GM21390 (cell line): ENCODE results near the gene IL11RA.

Source experiments
- ATAC-seq: cut with Tn5 transposase; IDR thresholded peaks from one replicate; pipeline ENCODE4 v1.9.1; 2021; ENCODE audit not compliant: unreplicated experiment

Gene IL11RA

DNA sequence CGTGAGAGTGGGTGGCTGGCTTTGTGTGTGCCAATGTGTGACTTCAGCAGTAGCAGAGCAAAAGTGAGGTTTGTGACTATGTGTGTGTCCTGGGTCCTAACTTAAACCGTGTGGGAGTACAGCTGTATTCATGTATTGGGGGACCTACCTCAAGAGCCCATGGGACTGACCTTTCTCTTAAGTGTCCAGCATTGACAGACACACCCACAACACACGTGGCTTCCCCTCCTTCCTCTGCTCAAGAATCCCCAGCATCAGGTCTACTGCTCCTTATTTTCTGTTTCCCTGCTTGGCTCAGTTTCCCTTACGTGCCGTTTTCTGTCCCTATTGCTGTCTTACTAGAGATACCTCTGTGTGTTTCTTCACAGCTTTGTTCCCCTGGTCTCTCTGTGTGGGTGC lies 616 bp downstream of the IL11RA start:
- ATAC-seq: no peak

DNA sequence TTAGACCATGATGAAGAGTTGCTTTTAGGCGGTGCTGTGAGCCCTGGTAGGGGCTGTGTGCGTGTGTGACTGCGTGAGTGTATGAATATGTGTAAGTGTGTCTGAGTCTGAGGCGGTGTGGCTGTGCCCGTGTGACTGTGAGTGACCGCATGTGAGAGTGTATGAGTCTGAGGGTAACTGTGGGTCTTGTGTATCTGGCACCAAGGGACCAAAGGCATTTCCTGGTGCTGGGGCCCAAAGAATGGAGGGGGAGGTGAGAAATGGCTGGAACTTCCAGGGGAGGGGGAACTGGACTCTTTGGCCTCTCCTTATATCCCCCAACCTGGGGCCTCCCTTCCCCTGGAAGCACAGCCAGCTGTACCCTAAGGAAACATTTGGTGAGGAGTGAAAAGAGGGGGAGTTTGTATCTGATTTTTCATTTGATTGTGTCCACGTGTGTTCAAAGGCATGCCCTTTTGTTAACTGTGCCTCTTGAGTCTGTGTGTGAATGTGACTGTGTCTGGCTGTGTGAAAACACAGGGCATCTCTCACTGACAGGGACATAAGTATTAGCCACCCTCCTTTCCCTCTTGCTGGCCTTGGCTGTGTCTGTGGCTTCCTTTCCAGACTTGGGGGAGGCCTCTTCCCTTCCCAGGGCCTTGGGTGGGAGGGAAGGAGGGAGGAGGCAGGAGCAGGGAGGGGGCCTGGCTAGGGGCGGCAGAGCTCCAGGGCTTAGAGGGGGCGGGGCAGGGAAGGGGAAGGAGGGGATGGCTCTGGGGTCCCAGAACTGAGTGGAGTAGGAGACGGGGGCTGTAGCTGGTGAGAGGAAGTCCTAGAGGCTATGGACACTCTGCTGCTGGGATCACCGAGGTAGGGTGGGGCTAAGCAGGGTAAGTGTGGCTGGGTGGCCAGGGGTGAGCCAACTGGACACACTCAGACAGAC lies 1.4 kb downstream of the IL11RA start:
- ATAC-seq: no peak

GRCh38 chr9:34654323-34655051 lies 2.5 kb downstream of the IL11RA start:
- ATAC-seq: no peak

DNA sequence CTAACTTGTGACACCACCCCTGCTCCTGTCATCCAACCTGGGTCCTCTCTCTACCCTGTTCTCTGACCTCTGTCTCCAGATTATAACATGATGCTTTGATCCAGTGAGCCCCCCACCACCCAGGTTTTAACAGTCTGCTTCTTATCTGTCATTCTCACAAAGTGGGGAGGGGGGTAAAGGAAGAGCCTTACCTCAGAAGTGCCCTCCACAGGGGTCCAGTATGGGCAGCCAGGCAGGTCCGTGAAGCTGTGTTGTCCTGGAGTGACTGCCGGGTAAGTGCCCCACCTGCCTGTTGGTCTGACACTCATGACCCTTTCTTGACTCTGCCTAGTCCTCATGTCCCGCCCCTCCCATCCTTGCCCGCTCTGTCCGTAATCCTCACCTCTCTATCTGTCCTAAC lies 3.4 kb downstream of the IL11RA start:
- no peak for ATAC-seq

DNA sequence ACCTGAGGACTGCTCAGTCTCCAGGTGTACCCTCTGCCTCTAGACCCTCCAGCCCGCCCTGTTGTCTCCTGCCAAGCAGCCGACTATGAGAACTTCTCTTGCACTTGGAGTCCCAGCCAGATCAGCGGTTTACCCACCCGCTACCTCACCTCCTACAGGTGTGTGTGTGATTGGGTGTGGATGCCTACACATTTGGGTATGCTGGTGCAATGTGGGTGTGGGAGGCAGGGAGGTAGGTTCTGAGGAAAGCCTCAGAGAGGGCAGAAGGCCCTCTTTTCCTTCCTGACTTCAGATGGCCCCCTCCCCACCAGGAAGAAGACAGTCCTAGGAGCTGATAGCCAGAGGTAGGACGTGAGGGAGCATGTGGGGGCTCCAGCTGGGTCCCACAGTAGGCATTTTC lies 5.0 kb downstream of the IL11RA start:
- no peak for ATAC-seq

DNA sequence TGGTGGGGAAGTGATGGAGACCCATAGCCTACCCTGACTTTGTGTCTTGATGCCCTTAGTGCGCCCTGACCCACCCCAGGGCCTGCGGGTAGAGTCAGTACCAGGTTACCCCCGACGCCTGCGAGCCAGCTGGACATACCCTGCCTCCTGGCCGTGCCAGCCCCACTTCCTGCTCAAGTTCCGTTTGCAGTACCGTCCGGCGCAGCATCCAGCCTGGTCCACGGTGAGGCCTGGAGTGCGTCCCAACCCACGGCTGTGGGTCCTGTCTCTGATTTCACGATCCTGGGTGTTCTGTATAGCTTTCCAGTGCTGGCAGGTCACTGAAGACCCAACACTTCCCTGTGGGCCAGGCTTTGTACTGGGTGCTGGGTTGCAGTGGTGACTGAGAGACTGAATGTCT lies 6.5 kb downstream of the IL11RA start:
- no peak for ATAC-seq

DNA sequence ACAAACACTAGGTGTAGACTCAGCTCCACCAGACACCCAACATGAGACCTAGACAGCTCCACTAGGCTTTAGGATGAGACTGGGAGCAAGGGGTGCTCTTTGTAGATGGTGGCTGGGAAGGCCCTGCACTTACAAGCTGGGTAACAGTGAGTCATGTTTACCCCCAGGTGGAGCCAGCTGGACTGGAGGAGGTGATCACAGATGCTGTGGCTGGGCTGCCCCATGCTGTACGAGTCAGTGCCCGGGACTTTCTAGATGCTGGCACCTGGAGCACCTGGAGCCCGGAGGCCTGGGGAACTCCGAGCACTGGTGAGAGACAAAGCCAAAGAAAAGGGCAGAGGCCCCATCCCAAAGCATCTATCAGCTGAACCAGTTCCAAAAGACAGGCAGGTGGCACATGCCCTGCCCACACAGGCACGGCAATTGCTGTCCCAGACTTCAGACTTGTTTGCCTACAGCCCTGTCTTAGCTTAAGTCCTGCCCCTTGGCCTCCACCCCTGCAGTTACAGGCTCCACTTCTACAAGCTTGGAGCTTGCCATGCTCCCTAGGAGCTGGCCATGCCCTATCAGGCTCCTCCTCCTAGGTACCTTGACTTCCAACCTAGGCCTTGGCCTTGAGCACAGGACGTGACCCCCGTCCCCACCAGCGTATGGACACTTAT lies 7.7 kb downstream of the IL11RA start:
- no peak for ATAC-seq

GRCh38 chr9:34662526-34663302 lies 10.7 kb downstream of the IL11RA start, which contains the start of gene CCL27:
CCL27 (minus strand) TSS chr9:34662657; CDS start chr9:34662633, 24 bp downstream.
- no peak for ATAC-seq

DNA sequence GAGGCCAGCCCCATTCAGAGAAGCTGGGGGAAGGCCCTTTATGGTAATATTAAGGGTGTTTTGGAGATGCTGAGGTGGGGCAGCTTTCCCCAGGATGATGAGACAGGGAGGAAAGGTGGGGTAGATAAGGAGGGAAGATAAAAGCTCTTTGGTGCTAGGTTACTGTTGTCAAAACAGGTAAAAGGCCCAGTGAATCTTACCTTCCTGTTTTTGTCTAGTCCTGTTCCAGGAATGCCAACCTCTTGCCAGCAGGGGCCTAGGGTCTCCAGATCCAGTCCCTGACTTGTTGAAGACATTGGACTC lies 11.3 kb downstream of the IL11RA start:
- ATAC-seq: no peak

DNA sequence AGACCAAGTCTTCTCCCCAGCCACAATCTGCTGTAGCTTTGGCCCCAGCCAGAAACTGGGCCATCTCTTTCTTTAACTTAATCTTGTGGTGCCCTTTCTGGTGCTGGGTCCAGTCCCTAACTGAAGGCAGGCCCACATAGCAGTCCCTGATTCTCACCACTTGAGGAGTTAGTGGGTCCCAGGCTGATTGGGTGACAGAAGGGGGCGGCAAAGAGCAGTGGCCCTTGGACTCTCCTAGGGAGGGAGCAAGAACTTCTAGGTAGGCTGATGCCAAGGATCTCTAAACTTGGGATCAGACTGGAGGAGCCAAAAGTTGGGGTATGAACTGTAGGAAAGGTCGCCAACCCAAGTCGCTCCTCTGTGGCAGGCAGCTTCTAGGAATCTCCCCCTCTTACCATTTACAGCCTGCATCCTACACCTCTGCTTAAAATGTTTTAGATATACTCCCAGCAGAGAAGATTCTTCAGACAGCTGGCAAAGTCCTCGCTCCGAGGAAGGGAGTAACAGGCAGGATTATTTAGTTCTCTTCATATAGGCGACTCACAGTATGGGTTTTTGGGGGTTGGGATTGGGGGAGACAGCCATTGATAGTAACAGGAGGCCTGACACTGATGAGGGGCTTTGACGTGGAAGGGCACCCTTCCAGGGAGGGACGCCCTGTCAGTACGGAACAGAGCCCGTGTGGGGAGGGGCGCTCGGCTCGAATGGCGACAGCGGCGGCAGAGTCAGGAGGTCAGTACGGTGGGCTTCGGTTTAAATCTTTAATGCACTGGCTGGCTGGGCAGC lies 12.5 kb downstream of the IL11RA start:
- peak; percentile 9 for ATAC-seq

DNA sequence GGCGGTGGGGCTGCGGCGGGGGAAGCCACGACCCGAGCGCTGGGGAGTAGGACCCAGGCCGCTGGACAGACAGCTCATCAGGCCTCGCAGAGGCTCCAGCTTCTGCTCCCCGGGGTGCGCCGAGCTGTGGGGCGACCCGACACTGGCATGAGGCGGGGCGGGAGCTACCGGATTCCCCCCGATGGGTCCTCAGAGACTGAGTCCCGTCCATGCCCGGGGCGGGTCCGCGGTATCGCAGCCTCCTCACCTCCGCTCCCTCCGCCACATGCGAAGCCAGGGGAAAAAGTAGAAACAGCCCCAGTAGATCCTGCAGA lies 13.0 kb downstream of the IL11RA start:
- peak; percentile 11 for ATAC-seq

DNA sequence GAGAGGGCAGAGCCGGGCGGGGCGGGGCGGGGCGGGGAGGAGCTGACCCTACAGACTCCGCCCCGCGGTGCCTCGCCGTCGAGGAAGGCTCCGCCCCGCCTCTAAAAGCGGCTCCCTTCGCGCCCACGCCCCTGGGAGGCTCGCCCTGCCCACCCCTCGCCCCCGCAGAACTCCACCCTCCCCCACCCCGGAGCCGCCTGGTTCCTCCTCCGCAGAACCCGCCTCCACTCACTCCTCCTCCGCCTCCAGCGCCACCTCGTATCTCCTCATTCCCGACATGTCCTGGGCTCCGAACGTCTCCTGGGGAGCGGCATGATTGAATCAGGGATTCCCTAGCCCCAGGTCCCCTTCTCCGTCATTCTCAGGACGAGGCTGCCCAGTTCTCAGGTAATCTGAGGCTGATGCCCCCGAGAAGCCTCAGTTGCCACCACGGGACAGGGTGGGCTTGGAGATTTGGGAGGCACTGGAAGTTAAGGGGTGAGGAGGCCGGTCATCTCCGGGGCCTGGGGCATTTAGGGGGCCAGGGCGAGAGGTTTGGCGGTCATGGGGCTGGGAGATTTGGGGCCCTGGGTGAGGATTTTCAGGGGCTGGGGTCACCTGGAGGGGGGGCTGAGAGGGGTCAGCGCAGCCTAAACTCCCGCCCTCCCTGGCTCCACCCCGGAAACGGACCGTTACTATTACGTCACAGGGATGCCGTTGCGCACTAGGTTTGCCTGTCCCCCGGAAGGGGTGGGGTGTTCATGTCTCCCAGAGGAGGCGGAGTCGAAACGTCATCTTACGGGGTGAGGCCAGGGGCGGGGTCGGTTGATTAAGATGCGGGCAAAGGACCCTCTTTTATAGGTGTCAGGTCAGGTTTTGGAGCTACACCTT lies 13.6 kb downstream of the IL11RA start:
- peak; percentile 71 for ATAC-seq

DNA sequence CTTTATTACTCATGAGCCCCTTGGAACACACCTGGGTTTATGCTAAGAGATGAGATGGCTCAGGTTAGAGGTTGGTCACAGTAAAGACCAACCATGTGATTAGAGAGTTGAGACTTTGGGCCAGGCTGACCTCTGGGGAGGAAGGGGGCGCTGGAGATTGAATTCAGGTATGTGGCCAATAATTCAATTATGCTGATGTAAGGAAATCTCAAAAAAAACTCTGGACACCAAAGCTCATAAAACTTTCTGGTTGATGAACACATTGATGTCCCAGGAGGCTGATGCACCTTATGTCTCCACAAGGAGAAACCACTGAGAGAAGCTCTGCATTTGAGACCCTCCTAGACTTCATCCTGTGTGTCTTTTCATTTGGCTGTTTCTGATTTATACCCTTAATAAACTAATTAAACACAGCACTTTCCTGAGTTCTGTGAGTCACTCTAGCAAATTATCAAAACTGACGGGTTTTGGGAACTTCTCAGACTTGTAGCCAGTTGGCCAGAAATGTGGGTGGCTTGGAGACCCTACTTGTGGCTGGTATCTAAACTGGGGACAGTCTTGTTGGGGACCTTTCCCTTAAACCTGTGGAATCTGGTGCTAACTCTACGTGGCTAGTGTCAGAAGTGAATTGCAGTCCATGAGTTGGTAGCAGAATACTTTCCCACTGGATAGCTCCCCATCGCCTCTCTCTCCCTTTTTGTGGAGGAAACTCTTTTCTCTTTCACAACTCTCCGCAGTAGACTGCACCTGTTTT lies 18.0 kb downstream of the IL11RA start:
- ATAC-seq: no peak

- no peak for ATAC-seq
Observed at GRCh38 chr9:34671307-34671706, 19.3 kb downstream of the IL11RA start.

DNA sequence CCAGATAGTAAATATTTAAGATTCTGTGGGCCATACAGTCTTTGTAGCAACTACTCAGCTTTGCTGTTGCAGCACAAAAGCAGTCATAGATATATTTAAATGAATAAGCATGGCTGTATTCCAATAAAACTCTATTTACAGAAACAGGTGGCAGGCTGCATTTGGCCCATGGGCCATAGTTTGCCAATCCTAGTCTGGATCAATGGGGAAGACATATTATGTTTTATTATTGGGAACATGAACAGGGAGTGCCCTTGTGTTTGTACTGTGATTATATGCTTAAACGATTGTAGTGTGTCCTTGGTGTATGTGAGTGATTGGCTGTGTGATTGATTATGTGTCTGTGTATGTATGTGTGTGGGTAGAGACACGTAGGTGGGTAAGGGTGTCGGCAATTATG lies 22.5 kb downstream of the IL11RA start:
- no peak for ATAC-seq

DNA sequence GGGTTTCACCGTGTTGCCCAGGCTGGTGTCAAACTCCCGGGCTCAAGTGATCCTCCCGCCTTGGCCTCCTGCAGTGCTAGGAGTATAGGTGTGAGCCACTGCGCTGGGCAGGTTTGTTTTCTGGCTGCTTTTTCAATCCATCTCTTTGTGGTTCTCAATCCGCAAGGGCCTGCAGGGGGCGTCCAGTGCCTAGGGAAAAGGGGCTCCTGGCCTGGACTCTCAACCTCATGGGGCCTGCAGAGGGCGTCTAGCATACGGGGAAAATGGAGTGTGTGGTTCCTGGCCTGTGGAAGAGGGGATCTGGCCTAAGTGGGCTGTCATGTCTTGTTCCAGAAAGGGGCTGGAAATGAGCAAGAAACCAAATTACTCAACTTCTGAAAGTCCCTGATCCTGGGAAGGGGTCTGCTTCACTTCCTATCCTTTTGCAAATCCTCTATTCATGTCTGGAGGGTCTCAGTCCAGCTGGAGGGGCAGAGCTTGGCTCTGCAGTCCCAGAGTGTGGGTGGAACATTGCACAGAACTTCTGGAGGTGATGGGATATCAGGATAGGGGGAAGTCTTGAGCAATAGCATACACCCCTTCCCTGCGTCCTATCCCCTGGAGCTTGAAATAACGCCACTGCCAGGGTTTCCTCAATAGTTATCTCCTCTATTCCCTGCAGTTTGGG lies 23.2 kb downstream of the IL11RA start:
- no peak for ATAC-seq

- no peak for ATAC-seq
Observed at GRCh38 chr9:34675869-34676268, 23.9 kb downstream of the IL11RA start.

DNA sequence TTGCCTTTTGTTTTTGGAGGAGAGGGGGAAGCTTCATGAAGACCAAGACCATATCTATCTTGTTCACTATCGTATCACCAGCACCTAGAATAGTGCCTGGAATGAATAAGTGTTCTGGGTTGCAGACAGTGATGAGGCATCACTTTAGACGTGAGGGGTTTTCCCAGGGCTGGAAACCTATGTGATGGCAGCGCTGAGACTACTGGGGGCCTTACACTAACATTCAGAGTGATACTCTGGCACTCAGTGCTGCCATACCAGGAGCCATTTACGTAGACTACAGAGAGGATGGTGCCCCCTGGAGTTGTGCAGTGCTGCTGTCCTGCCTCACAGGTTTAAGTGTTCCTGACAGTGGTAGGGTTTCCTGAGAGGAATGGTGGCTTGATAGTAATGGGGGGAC lies 32.2 kb downstream of the IL11RA start:
- ATAC-seq: no peak
